DMS 273 (cell line): ENCODE measurements around the gene RO60.

Source experiments
- DNase-seq: peaks from one replicate; lab custom pipeline; 2025; ENCODE audit not compliant: unreplicated experiment; lab: John Stamatoyannopoulos, UW

Gene RO60

DNA sequence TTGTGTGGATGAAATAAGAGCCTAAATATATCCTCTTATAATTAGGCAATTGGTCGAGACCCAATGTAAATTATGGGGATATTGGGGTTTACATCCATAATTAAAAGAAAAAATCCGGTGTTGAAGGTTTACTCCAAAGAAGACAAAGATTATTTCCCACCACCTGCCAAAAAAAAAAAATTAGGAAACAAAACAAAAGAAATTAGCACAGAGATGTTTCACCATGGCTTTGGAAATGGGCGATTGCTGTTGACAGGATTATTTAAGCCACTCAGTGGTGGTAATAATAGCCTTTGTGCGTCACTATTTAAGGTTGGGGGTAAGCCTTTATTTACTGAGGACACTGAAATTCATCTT, 46.4 kb downstream of the RO60 start:
- no peak for DNase-seq

DNA sequence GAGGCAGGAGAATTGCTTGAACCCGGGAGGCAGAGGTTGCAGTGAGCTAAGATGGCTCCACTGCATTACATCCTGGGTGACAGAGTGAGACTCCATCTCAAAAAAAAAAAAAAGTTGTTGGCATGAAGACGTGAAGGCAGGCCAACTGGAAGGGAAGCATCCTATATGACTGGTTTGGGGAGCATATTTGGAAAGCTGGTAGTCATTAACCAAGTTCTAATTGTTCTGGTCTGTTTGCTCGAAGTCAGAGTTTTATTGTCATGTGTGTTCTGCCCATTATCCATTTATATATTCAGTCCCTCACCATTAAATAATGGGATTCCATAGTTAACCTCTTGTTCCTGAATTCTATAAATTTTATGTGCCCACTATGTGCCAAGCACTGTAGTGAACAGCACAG, 49.1 kb downstream of the RO60 start:
- DNase-seq = no peak
